Right renal pelvis (tissue), 4 donors: Measurements from ENCODE around the gene FZR1. TPM values are rescaled to one million over a fixed set of nuclear protein-coding genes. Genes with fewer than 3 reads are reported as not detected.

Experiments used
- DNase-seq, 4 donors: peaks; one replicate each; pipeline ENCODE4 v3.0.0-alpha.2; 2013; ENCODE audit warnings: low read depth in 4 of 4, low spot score in 3 of 4, missing footprints in 1 of 4
- polyA plus RNA-seq, 4 donors: library from polyadenylated mRNA; unstranded; fragments of 120-200 nt; gene quantifications; one replicate each; pipeline ENCODE4 v1.2.1, GENCODE V29; 2013; ENCODE audit not compliant: insufficient read length in 4 of 4

Gene FZR1
- polyA plus RNA-seq, 4 donors, result 51.4 to 58.8 (median 52.0) TPM

GRCh38 chr19:3585301-3586126, 79.4 kb downstream of the FZR1 start, which contains the start of gene GIPC3:
Gene GIPC3, plus strand, starts transcription at chr19:3585478. Its CDS starts 120 bp downstream, at chr19:3585598.
- DNase-seq, result no peak

GRCh38 chr19:3586127-3586626, 80.1 kb downstream of the FZR1 start:
- DNase-seq, result no peak

GRCh38 chr19:3586707-3587346, 80.7 kb downstream of the FZR1 start:
- DNase-seq, result no peak

Other genes starting within 250 kb of the FZR1 start
- 10 to 100 TPM; 20.9 to 25.5 (median 25.1) TPM for gene NFIC, start 139.7 kb upstream of the FZR1 start, polyA plus RNA-seq
- gene SMIM24, start 25.8 kb upstream of the FZR1 start, polyA plus RNA-seq, result 100 to 1,000 TPM; 466 to 589 (median 547) TPM
- under 1 TPM in 3 of 4 donors, not detected in 1; 0.32 to 0.43 (median 0.33) TPM for gene SMIM44, start 22.9 kb upstream of the FZR1 start, polyA plus RNA-seq
- gene DOHH, start 5.6 kb upstream of the FZR1 start, polyA plus RNA-seq, result 10 to 100 TPM in 1 of 4 donors, 1 to 10 TPM in 3; 5.4 to 12.6 (median 6.5) TPM
- gene TEKTIP1, start 32.9 kb downstream of the FZR1 start, polyA plus RNA-seq, result 1 to 10 TPM; 3.4 to 7.1 (median 4.8) TPM
- 10 to 100 TPM; 46.5 to 66.2 (median 56.5) TPM for gene MFSD12, start 51.3 kb downstream of the FZR1 start, polyA plus RNA-seq
- 10 to 100 TPM; 72.9 to 95.8 (median 74.2) TPM for gene HMG20B, start 66.6 kb downstream of the FZR1 start, polyA plus RNA-seq
- 1 to 10 TPM; 2.6 to 4.2 (median 3.1) TPM for gene GIPC3, start 79.2 kb downstream of the FZR1 start, polyA plus RNA-seq
- gene TBXA2R, start 100.6 kb downstream of the FZR1 start, polyA plus RNA-seq, result 1 to 10 TPM; 2.7 to 4.1 (median 3.1) TPM
- 10 to 100 TPM; 19.7 to 30.8 (median 21.0) TPM for gene CACTIN, start 120.5 kb downstream of the FZR1 start, polyA plus RNA-seq
- 10 to 100 TPM; 19.3 to 30.8 (median 23.3) TPM for gene PIP5K1C, start 194.2 kb downstream of the FZR1 start, polyA plus RNA-seq
- gene TJP3, start 202.1 kb downstream of the FZR1 start, polyA plus RNA-seq, result 10 to 100 TPM in 2 of 4 donors, 1 to 10 TPM in 2; 7.7 to 11.3 (median 9.6) TPM